HG02623 (cell line): ENCODE data around the gene TPM4.
"Not testable (repeated sequence)": the region's sequence is repeated elsewhere in the genome, so short reads cannot be mapped to it uniquely, and the experiment has no call there.

Source experiments
- ATAC-seq: cut with Tn5 transposase; IDR thresholded peaks from one replicate; pipeline ENCODE4 v1.9.1; 2021; ENCODE audit warnings: moderate library complexity; ENCODE audit not compliant: unreplicated experiment

TPM4 gene

DNA sequence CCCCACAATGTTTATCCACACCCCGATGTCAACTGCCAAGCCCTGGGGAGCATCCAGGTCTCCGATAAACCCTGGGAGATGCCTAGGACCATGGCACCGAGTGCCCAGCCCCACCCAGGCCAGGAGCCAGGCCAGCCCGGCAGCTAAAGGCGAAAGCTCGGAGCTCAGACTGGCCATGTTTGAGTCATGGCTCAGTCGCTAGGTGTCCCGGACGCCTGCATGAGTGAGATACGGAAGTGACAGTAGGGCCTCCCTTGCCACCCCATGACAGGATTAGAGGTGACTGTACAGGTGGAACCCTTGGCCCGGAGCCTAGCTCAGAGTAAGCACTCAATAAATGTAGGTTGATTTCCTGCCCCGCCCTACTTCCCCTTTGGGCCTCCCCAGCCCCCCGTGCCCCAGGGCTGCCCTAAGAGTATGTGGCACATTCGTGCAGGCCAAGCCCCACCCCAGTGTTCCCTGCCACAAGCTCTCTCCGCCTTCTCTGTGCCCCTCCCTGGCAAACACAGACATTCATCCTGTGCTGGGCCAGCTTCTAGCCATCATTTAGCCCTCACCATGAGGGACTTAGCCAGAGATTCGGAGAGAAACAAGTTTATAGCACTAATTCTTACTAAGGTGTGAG lies 5.8 kb upstream of the TPM4 start:
- no peak for ATAC-seq

GRCh38 chr19:16071072-16071691 lies 5.1 kb upstream of the TPM4 start:
- no peak for ATAC-seq

GRCh38 chr19:16073481-16073880 lies 2.8 kb upstream of the TPM4 start:
- no peak for ATAC-seq

GRCh38 chr19:16073988-16074387 lies 2.3 kb upstream of the TPM4 start:
- no peak for ATAC-seq

DNA sequence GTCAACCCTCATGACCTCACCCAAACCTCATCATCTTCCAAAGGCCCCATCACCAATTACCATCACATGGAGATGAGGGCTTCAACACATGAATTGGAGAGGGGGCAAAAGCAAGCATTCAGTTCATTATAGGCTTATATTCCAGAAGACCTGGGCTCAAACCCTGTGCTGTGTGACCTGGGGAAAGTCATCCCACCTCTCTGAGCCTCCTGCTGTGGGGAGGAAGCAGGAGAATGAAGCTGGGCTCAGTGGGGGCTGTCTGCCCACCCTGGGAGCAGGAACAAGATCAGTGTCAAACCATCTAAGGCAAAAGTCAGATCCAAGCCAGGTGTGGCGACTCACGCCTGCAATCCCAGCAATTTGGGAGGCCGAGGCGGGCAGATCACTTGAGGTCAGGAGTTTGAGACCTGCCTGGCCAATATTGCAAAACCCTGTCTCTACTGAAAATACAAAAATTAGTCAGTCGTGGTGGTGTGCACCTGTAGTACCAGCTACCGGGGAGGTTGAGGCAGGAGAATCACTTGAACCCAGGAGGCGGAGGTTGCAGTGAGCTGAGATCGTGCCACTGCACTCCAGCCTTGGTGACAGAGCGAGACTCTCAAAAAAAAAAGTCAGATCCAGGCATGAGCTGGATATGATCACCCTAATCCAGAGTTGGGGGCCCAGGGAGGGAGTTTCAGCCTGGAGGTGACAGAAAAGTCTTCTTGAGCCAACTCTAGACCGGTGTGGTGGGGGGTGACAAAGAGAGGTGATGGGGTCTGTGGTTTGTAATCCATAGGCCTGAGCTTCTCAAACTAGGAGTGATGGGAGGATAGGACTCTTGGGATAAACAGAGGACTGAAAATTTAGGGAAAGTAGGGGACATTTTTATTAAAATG lies 1.6 kb upstream of the TPM4 start:
- ATAC-seq, result no peak

DNA sequence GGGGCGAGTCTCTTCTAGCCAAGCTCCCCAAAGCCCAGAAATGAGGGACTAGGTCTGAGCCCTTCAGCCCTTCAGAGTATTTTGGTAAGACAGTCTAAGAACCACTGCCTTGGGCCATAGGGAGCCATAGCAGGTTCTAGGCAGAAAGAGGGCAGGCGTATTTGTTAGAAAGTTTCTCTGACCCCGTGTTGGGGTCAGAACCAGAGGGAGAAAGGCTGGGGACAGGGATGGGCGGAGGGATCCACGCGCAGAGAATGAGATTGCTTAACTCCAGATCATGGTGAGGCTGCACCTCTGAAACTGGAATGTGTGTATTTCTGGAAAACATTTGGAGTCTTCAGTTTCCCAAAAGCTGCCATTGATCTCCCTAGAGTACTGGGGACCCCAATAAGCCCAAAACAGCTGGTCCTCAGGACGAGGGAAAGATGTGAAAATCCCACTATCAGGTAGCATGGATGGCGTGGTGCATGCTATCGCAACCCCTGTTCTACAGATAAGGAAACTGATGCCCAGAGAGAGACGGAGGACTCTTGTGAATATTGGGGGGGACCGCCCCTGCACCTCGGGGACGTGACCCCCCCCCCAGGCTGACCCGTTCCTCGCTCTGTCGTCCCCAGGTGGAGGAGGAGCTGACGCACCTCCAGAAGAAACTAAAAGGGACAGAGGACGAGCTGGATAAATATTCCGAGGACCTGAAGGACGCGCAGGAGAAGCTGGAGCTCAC lies 703 bp upstream of the TPM4 start:
- ATAC-seq, result no peak

DNA sequence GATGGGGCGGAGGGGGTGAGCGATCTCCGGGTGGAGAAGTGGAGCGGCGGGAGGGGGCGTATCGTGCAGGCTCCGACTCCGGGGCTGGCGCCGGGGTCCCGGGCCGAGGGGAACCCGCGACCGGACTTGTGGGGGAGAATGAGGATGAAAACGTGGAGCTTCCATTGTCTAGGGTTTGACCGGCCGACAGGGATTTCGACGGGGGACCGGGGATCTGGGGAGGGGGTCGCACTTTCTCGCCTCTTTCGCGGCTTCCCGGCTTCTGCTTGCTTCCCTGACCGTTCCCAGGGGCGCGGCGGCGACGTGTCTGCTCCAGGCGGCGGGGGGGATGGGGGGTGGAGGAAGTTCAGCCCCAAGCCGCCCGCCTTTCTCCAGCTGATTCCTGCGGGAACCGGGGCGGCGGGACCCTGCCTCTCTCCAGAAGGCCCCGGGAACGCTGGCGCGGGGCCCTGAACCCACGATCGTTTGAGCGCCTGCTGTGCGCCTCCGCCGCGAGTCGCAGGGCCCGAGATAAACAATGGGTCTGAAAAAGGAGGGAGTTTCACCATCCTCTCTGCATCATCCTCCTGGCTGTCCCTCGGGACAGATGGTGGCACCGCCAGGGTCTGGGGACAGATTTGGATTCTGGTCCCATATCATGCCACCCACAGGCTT lies 790 bp downstream of the TPM4 start:
- no peak for ATAC-seq

DNA sequence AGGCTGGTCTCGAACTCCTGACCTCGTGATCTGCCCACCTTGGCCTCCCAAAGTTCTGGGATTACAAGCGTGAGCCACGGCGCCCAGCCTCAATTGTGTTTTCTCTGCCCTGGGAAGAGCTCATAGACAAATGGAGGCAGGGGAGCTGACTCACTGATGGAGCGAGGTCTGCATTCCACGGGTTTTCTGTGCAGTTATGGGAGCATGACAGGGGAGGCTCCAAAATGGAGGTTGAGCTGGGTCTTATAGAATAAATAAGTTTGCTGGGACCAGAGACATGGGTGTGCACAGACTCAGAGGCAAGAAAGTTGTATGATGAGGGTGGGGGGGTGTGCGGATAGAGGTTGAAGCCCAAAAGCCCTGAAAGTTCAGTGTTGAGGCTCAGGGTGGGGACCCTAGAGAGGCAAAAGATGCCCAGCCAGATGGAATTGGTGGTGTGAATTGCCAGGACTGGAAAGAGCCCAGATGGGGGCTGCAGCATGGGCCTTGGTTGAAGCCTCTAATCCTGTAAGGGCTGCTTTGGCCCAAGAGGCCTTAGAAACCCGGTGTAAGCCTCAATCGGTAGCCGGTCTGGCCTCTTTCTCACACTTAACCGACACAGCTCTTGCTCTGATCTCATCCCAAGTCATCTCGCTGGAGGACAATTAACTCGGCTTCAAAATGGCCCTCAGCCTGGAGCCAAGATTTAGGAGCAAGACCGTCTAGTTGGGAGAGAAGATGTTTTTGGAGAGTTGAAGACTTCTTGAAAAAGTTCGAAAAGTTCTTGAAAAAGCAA lies 1.9 kb downstream of the TPM4 start:
- no peak for ATAC-seq

DNA sequence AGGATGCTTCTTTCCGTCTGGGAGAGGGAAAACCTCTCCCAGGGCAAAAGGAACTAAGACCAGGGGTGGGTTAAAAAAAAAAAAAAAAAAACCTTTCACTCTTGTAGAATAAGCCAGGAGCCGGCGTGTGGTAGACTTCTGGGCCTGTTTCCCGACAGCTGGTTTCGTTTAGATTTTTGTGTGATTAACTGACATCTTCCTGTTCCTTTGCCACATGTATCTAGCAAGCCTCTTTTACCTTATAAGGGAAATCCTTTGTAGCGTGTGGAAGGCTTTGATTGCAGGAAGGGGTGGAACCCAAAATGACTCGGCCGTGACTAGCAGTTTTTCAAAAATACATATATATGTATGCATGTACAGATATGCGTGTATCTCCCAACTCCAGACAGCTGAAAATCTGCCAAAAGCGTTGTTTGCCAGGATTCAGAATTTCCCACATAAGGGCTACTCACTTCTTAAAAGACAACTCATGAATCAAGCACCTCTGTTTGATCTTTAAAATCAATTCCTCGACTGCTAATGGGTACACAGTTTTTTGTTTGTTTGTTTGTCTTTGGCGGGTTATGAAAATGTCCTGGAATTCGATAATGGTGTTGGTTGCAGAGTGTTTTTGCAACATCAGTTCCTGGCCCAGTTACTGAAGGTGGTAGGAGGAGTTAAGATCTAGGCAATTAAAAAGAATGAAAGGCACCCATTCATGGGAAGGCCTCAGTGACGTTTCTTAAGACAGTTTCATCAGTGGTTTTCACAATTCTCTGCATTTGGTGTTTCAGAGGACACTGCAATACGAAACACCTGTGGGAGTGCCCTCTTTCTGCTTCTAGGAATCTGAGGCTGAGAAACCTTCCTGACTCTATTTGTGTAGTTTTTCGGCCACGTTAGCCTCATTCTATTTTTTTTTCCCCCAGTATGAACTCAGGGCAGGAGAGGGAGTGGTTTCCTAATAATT lies 2.7 kb downstream of the TPM4 start:
- ATAC-seq, result no peak

DNA sequence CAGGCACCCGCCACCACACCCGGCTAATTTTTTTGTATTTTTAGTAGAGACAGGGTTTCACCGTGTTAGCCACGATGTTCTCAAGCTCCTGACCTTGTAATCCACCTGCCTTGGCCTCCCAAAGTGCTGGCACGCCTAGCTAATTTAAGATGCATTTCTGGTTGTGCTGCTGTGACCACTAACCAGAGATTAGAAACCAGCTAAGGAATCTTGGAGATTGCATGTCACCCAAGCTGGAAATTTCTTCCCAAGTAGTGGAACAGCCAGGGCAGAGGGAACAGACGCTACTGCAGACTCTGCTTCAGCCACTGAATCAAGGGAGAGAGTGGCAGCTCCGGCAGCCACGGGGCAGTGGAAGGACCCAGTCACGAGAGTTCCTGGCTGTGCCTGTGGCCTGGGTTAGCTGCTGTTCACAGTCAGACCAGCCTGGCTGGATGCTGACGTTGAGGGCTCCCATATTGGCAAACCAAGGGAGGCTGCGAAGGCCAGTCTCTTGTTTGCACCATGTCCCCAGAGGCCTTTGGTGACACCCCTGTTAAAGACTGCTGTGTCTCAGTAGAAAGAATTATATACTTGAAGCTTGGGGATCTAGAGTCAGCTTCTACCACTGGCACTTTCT lies 7.9 kb downstream of the TPM4 start:
- ATAC-seq, result no peak

GRCh38 chr19:16085115-16085514 lies 8.8 kb downstream of the TPM4 start:
- no peak for ATAC-seq

DNA sequence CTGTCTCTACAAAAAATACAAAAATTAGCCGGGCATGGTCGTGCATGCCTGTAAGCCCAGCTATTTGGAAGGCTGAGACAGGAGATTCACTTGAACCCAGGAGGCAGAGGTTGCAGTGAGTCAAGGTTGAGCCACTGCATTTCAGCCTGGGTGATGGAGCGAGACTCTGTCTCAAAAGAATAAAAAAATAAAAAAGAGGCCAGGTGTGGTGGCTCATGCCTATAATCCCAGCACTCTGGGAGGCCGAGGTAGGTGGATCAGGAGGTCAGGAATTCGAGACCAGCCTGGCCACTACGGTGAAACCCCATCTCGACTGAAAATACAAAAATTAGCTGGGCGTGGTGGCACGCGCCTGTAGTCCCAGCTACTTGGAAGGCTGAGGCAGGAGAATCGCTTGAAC lies 11.1 kb downstream of the TPM4 start:
- not testable (repeated sequence) for ATAC-seq

DNA sequence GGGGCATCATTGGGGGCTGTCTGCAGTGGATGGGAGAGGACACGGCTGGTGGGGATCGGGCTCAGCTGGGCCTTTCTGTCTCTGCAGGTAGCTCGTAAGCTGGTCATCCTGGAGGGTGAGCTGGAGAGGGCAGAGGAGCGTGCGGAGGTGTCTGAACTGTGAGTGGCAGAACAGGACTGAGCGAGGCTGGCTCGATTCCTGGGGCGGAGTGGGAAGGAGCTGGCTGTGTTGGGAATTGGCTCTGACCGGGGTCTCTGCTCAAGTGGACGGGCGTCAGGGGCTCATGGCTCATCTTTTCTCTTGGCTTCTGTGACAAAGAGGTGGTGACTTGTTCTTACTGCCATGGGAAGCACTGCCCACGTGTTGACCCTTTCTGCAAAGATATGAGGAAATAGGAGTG lies 11.6 kb downstream of the TPM4 start:
- no peak for ATAC-seq

DNA sequence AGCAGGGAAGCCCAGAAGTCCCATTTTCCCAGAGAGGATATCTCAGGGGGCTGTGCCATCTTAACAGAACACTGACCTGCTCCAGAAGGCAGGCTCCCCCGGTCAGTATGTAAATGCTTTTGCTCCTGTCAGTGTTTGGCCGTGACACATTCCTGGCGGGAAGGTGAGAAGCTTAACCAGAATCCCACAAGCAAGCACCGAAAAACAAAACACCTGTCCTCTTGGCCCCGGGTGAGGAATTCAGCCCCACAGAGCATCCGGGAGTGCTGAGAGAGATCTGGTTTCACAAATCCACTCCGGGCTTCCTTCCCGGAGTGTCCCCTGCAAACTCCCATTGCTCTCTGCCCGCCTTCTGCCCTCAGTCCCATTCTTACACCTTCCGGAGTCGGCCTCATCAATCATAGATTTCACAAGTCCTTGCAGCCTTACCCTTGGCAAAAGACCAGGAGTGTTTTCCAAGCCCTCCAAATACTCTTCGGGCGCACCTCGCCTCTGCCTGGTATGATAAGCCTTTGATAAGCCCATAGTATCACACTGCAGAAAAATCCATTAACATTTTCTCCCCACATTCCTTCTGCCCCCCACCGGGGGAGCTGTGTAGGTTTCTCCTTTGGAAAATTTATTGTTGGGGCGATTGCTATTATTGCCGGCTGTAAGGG lies 12.2 kb downstream of the TPM4 start:
- no peak for ATAC-seq

DNA sequence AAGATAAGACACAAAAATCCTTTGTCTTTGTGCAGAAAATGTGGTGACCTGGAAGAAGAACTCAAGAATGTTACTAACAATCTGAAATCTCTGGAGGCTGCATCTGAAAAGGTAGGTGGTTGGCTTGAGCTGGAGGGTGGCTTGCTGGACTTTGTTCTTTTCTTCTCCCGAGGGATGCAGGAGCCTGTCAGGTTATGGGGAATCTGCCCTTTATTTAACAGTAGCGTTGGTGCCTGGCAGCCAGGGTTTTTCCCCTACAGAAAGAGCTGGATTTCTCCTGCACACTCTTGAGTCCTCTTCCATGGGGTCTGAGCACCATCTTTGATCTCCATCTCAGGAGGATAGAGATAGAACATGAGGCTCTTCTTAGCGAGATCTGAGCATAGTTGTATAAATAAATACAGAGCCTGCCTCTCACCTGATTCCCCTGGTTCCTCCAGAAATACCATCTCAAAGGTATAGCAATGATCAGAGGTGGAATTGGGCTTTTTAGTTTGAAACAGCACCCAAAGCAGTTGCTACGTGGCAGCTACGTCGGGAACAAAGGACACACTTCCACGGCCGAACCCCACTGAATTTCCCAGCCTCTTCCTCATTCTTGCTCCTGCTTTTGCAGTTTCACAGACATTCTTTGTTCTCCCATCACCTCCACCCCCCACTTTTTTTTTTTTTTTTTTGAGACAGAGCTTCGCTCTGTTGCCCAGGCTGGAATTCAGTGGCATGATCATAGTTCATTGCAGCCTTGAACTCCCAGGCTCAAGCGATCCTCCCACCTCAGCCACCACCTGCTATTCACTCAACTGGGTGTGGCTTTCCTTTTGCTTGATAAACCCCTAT lies 12.9 kb downstream of the TPM4 start:
- no peak for ATAC-seq

DNA sequence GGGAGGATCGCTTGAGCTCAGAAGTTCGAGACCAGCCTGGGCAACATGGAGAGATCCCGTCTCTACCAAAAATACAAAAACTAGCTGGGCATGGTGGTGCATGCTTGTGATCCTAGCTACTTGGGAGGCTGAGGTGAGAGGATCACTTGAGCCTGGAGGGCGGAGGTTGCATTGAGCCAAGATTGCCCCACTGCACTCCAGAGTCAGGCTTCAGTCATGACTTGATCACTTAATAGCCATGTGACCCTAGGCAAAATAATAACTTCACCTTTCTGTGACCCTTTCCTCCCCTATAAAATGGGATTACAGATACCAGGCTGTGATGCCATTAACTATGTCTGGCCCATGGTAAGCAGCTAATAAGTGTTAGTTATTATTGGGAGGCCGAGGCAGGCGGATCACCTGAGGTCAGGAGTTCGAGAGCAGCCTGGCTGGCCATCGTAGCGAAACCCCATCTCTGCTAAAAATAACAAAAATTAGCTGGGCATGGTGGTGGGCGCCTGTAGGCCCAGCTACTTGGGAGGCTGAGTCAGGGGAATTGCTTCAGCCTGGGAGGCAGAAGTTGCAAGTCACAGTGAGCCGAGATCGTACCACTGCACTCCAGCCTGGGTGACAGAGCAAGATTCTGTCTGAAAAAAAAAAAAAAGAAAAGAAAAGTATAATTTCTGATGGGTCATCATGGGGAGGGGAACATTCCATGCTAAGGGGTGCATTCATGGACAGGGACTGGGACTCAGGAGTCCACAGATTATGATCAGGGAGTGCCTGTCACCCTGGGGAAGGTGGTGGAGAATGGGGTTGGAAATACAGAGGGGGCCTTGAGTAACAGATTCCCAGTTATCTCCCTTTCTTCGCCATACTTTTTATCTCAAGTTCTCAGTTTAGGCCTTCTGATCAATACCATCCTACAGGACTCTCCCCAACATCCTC lies 15.5 kb downstream of the TPM4 start:
- ATAC-seq, result no peak
